GM23248 (cell line): ENCODE measurements around the gene ZSCAN1. TPM values are rescaled to one million over a fixed set of nuclear protein-coding genes. Genes with fewer than 3 reads are reported as not detected.

ENCODE experiments used
- DNase-seq: peaks from one replicate; pipeline ENCODE4 v3.0.0-alpha.2; 2015
- H2AFZ ChIP-seq: fragments of 200-600 bp; sonication (generic); 2 replicates; pipeline ENCODE4 v1.6.1; 2016; ENCODE audit warnings: antibody characterized with exemption
- H3F3A ChIP-seq: fragments of 200-600 bp; sonication (generic); 2 replicates; pipeline ENCODE4 v1.6.1; 2016; ENCODE audit warnings: mild to moderate bottlenecking, antibody characterized with exemption, mixed run types; ENCODE audit not compliant: insufficient read depth
- H3K27ac ChIP-seq: fragments of 200-600 bp; sonication (generic); 2 replicates; pipeline ENCODE4 v1.5.1; 2016; ENCODE audit warnings: mild to moderate bottlenecking
- H3K27me3 ChIP-seq: fragments of 200-600 bp; sonication (generic); replicated peaks from 2 replicates; pipeline ENCODE4 v1.6.1; 2016; ENCODE audit warnings: mild to moderate bottlenecking; ENCODE audit not compliant: insufficient read depth
- H3K36me3 ChIP-seq: fragments of 200-600 bp; sonication (generic); 2 replicates; pipeline ENCODE4 v1.6.1; 2016; ENCODE audit warnings: low read depth, mild to moderate bottlenecking
- H3K4me1 ChIP-seq: fragments of 200-600 bp; sonication (generic); 2 replicates; pipeline ENCODE4 v1.6.1; 2016; ENCODE audit warnings: mild to moderate bottlenecking; ENCODE audit not compliant: insufficient read depth
- H3K4me2 ChIP-seq: fragments of 200-600 bp; sonication (generic); one replicate; pipeline ENCODE4 v1.6.1; 2016; ENCODE audit warnings: mild to moderate bottlenecking; ENCODE audit not compliant: unreplicated experiment
- H3K4me3 ChIP-seq: fragments of 200-600 bp; sonication (generic); 2 replicates; pipeline ENCODE4 v1.5.1; 2016; ENCODE audit warnings: mild to moderate bottlenecking
- H3K79me2 ChIP-seq: fragments of 200-600 bp; sonication (generic); 2 replicates; pipeline ENCODE4 v1.6.1; 2016; ENCODE audit warnings: mild to moderate bottlenecking; ENCODE audit not compliant: insufficient read depth
- H3K9ac ChIP-seq: fragments of 200-600 bp; sonication (generic); 2 replicates; pipeline ENCODE4 v1.6.1; 2016; ENCODE audit warnings: mild to moderate bottlenecking
- H3K9me2 ChIP-seq: fragments of 200-600 bp; sonication (generic); 2 replicates; pipeline ENCODE4 v1.6.1; 2016; ENCODE audit warnings: mixed run types, mild to moderate bottlenecking, moderate library complexity; ENCODE audit not compliant: insufficient read depth
- H3K9me3 ChIP-seq: fragments of 200-600 bp; sonication (generic); one replicate; pipeline ENCODE4 v1.6.1; 2017; ENCODE audit warnings: low read depth
- H4K20me1 ChIP-seq: fragments of 200-600 bp; sonication (generic); 2 replicates; pipeline ENCODE4 v1.6.0; 2016; ENCODE audit not compliant: insufficient read depth
- EZH2 ChIP-seq: fragments of 200-600 bp; sonication (generic); IDR thresholded peaks from 2 replicates; pipeline ENCODE4 v1.6.1; 2018; ENCODE audit warnings: antibody characterized with exemption, mild to moderate bottlenecking; ENCODE audit not compliant: insufficient read depth, poor library complexity, severe bottlenecking
- EZH2phosphoT487 ChIP-seq: fragments of 200-600 bp; sonication (generic); IDR thresholded peaks from 2 replicates; pipeline ENCODE4 v1.6.1; 2018; ENCODE audit warnings: antibody characterized with exemption, moderate library complexity, mild to moderate bottlenecking, low read depth; ENCODE audit not compliant: insufficient read depth
- WGBS, 2 experiments: methylation state at CpG; one replicate each; pipeline ENCODE4 v1.1.6; 2015 to 2017; ENCODE audit warnings: low lambda C conversion rate in 2 of 2, low coverage in 1 of 2; ENCODE audit errors: missing lambda C conversion rate in 2 of 2; 5-methylcytosine and 5-hydroxymethylcytosine counted together
- in situ Hi-C: fragments of 300-500 bp; cut with MboI; formaldehyde crosslinking; loops from 2 replicates; pipeline ENCODE4 v1.15.0; 2020
- polyA plus RNA-seq: library from polyadenylated mRNA; unstranded; fragments of >200 nt; fragmentation: Nextera tagmentation; extraction: Ambion mirVana; gene quantifications from 2 replicates; pipeline ENCODE4 v1.2.1, GENCODE V29; 2016
- total RNA-seq: library from RNA; depleted of rRNA; stranded (reverse); fragments of >200 nt; shearing (Covaris generic); gene quantifications from 2 replicates; pipeline ENCODE4 v1.2.3, GENCODE V29; 2014

ZSCAN1 gene
- total and polyA plus RNA-seq, 2 experiments from 2014 or later: 0.39 TPM; not detected in 1

- TF ChIP-seq EZH2 (no peak), EZH2phosphoT487 (no peak)
- no peaks in the 10 kb centered on the region for H3K9me3 ChIP-seq
- H3K4me3 ChIP-seq: no peak overlapping the region
- no peaks in the 10 kb centered on the region for H4K20me1 ChIP-seq
- H2AFZ ChIP-seq: no peak overlapping the region
- H3K27ac ChIP-seq: no peak overlapping the region
- no peak overlapping the region for H3K4me2 ChIP-seq
- H3K9me2 ChIP-seq: no peaks in the 10 kb centered on the region
- in situ Hi-C loops: no loop called here
- no peaks in the 10 kb centered on the region for H3K36me3 ChIP-seq
- no peaks in the 10 kb centered on the region for H3K4me1 ChIP-seq
- 90 to 92% methylated on average over 10 of the region's 10 CpGs for WGBS, 2 experiments
- no peaks in the 10 kb centered on the region for H3F3A ChIP-seq
- H3K9ac ChIP-seq: no peak overlapping the region
- H3K27me3 ChIP-seq: no peaks in the 10 kb centered on the region
- H3K79me2 ChIP-seq: peaks cover 17% of the 10 kb centered on the region
- DNase-seq: no peak
Observed at GRCh38 chr19:58095328-58095727, 61.5 kb downstream of the ZSCAN1 start.

- Histone ChIP-seq H3K4me1 (no peaks in the 10 kb centered on the region), H3K27ac (no peak overlapping the region), H3K9me3 (no peaks in the 10 kb centered on the region), H3K27me3 (no peaks in the 10 kb centered on the region), H3K4me2 (no peak overlapping the region), H3F3A (no peaks in the 10 kb centered on the region), H3K9me2 (no peaks in the 10 kb centered on the region), H3K36me3 (no peaks in the 10 kb centered on the region), H3K79me2 (peaks cover 17% of the 10 kb centered on the region), H2AFZ (no peak overlapping the region), H4K20me1 (no peaks in the 10 kb centered on the region), H3K9ac (no peak overlapping the region; the same call in 1 of the 2 replicates), H3K4me3 (no peak overlapping the region)
- TF ChIP-seq EZH2 (no peak), EZH2phosphoT487 (no peak)
- DNase-seq: no peak
- in situ Hi-C loops: no loop called here
- WGBS, 2 experiments: 77 to 83% methylated on average over 13 of the region's 13 CpGs
Observed at GRCh38 chr19:58096884-58097283, 63.1 kb downstream of the ZSCAN1 start.

- no peak overlapping the region for H3K27ac ChIP-seq
- in situ Hi-C loops: no loop called here
Observed at GRCh38 chr19:58097349-58097748, 63.5 kb downstream of the ZSCAN1 start.

GRCh38 chr19:58097781-58098681 is 64.2 kb downstream of the ZSCAN1 start, which contains the start of gene ZSCAN18:
ZSCAN18 (minus strand) TSS chr19:58098231; CDS start chr19:58090267, 7,964 bp downstream.
- Histone ChIP-seq H3K4me3 (peak within 1 kb of the TSS; percentile 83), H3K79me2 (peaks cover 17% of the 10 kb centered on the region), H3K27ac (peak within 1 kb of the TSS; percentile 98), H4K20me1 (no peaks in the 10 kb centered on the region), H3K4me2 (peak within 1 kb of the TSS; percentile 93), H3F3A (no peaks in the 10 kb centered on the region), H3K4me1 (no peaks in the 10 kb centered on the region), H2AFZ (peak within 1 kb of the TSS; percentile 86), H3K9me2 (no peaks in the 10 kb centered on the region), H3K9me3 (no peaks in the 10 kb centered on the region), H3K36me3 (no peaks in the 10 kb centered on the region), H3K27me3 (no peaks in the 10 kb centered on the region), H3K9ac (peak within 1 kb of the TSS; percentile 97)
- TF ChIP-seq EZH2 (no peak), EZH2phosphoT487 (no peak)
- WGBS, 2 experiments: 2% methylated on average over 60 to 65 of the region's 67 CpGs
- DNase-seq: peak; percentile 99
- in situ Hi-C loops: no loop called here

More at GRCh38 chr19:58097349-58097748, 63.5 kb downstream of the ZSCAN1 start:
- Histone ChIP-seq H3K4me3 (peak overlapping the region; percentile 83), H3K27me3 (no peaks in the 10 kb centered on the region), H3K4me1 (no peaks in the 10 kb centered on the region), H2AFZ (no peak overlapping the region), H3K79me2 (peaks cover 17% of the 10 kb centered on the region), H3K9me3 (no peaks in the 10 kb centered on the region), H3K36me3 (no peaks in the 10 kb centered on the region), H3F3A (no peaks in the 10 kb centered on the region), H3K4me2 (peak overlapping the region; percentile 51), H3K9ac (peak overlapping the region; percentile 97), H4K20me1 (no peaks in the 10 kb centered on the region), H3K9me2 (no peaks in the 10 kb centered on the region)
- TF ChIP-seq EZH2phosphoT487 (no peak), EZH2 (no peak)
- WGBS, 2 experiments: 48 to 68% methylated on average over 5 to 8 of the region's 8 CpGs
- DNase-seq: no peak
